Activated naive CD8-positive, alpha-beta T cell treated with anti-CD3 and anti-CD28 coated beads for 36 hours (primary cell): ENCODE results near the gene CALML3. TPM values are rescaled to one million over a fixed set of nuclear protein-coding genes. Genes with fewer than 3 reads are reported as not detected.

Experiments
- DNase-seq: peaks from one replicate; pipeline ENCODE4 v3.0.0; 2021
- H3K27ac Mint-ChIP-seq: one replicate; pipeline ENCODE4 v1.8.0; 2022; ENCODE audit warnings: mild to moderate bottlenecking, moderate library complexity, mixed read lengths
- H3K27me3 Mint-ChIP-seq: one replicate; pipeline ENCODE4 v1.8.0; 2022; ENCODE audit warnings: mild to moderate bottlenecking, mixed read lengths
- H3K36me3 Mint-ChIP-seq: one replicate; pipeline ENCODE4 v1.8.0; 2021; ENCODE audit warnings: mild to moderate bottlenecking, mixed read lengths
- H3K4me1 Mint-ChIP-seq: one replicate; pipeline ENCODE4 v1.8.0; 2021; ENCODE audit warnings: mixed read lengths
- H3K4me3 Mint-ChIP-seq: one replicate; pipeline ENCODE4 v1.8.0; 2022; ENCODE audit warnings: mild to moderate bottlenecking, moderate library complexity, mixed read lengths
- H3K9me3 Mint-ChIP-seq: one replicate; pipeline ENCODE4 v1.8.0; 2022; ENCODE audit warnings: mixed read lengths
- total RNA-seq, 2 experiments: library from RNA; stranded (reverse); gene quantifications; one replicate each; pipeline ENCODE4 v1.2.3, GENCODE V29; 2021

CALML3 gene
- total RNA-seq, 2 experiments from 2014 or later = not detected

DNA sequence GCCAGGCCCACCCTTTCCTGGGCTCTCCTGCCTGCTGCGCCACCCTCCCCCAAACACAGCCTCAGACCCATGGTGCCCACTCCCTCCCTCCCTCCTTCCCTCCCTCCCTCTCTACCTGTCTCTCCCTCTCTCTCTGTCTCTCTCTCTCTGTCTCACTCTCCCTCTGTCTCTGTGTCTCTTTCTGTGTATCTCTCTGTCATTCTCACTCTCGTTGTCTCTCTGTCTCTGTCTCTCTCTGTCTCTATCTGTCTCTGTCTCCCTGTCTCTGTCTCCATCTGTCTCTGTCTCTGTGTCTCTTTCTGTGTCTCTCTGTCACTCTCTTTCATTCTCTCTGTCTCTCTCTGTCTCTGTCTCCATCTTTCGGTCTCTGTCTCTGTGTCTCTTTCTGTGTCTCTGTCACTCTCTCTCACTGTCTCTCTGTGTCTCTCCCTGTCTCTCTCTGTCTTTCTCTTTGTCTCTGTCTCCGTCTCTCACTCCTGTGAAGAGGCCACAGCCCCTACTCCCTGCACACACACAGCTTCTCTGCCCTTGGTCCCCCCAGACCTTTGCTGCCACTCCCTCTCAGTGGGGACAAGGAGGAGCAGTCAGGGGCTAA, 51.5 kb downstream of the CALML3 start:
- no peak overlapping the region for H3K4me3 Mint-ChIP-seq
- H3K36me3 Mint-ChIP-seq = no peaks in the 10 kb centered on the region
- DNase-seq = no peak
- no peak overlapping the region for H3K27ac Mint-ChIP-seq
- no peaks in the 10 kb centered on the region for H3K4me1 Mint-ChIP-seq
- H3K27me3 Mint-ChIP-seq = no peaks in the 10 kb centered on the region
- H3K9me3 Mint-ChIP-seq = no peaks in the 10 kb centered on the region

Other genes starting within 250 kb of the CALML3 start
- not detected for gene UCN3, start 160.0 kb upstream of the CALML3 start, total RNA-seq
- not detected for gene TUBAL3, start 120.1 kb upstream of the CALML3 start, total RNA-seq
- 10 to 100 TPM; 30.6 to 30.7 TPM for gene NET1, start 112.4 kb upstream of the CALML3 start, total RNA-seq
- not detected for gene CALML5, start 25.4 kb upstream of the CALML3 start, total RNA-seq
- 10 to 100 TPM; 11.3 to 12.0 TPM for gene ASB13, start 141.6 kb downstream of the CALML3 start, total RNA-seq
- gene TASOR2, start 159.9 kb downstream of the CALML3 start, total RNA-seq = 10 to 100 TPM; 63.4 to 63.9 TPM